Tibial nerve (tissue), 4 donors: ENCODE measurements around the gene TAF9. TPM values are rescaled to one million over a fixed set of nuclear protein-coding genes. Genes with fewer than 3 reads are reported as not detected.

ENCODE experiments used
- DNase-seq, 2 donors: peaks; one replicate each; pipeline ENCODE4 v3.0.0-alpha.2; 2019; ENCODE audit warnings: low spot score in 2 of 2
- H3K27ac ChIP-seq, 4 donors: fragments of 200-600 bp; sonication (generic) in 3 of 4; one replicate each; pipeline ENCODE4 v1.5.1; 2017 to 2019; ENCODE audit warnings: mild to moderate bottlenecking in 1 of 4
- H3K27me3 ChIP-seq, 2 donors: fragments of 200-600 bp; sonication (generic) in 1 of 2; one replicate each; pipeline versions ENCODE4 v1.5.1 to v1.6.0; 2017 to 2019
- H3K36me3 ChIP-seq, 3 donors: fragments of 200-600 bp; sonication (generic); one replicate each; pipeline ENCODE4 v1.5.1; 2018 to 2019
- H3K4me1 ChIP-seq, 4 donors: fragments of 200-600 bp; sonication (generic) in 3 of 4; one replicate each; pipeline ENCODE4 v1.5.1; 2017 to 2019
- H3K4me3 ChIP-seq, 4 donors: fragments of 200-600 bp; sonication (generic) in 3 of 4; one replicate each; pipeline ENCODE4 v1.5.1; 2017 to 2019; ENCODE audit warnings: mild to moderate bottlenecking in 1 of 4, moderate library complexity in 1 of 4
- H3K9me3 ChIP-seq, 4 donors: fragments of 200-600 bp; sonication (generic) in 3 of 4; one replicate each; pipeline ENCODE4 v1.5.1; 2017 to 2019
- EP300 ChIP-seq, 2 donors: sonication (generic); formaldehyde crosslinking; IDR thresholded peaks; one replicate each; pipeline ENCODE4 v1.6.1; 2017; ENCODE audit warnings: antibody characterized with exemption in 2 of 2, mild to moderate bottlenecking in 1 of 2
- POLR2A ChIP-seq, 2 donors: fragments of 450-650 bp; IDR thresholded peaks; one replicate each; pipeline ENCODE4 v1.6.1; 2017; ENCODE audit warnings: antibody characterized with exemption in 2 of 2, mild to moderate bottlenecking in 2 of 2, moderate library complexity in 2 of 2
- WGBS, 2 donors: methylation state at CpG; one replicate each; pipeline ENCODE4 v1.1.5; 2018; 5-methylcytosine and 5-hydroxymethylcytosine counted together
- total RNA-seq, 4 donors: library from RNA; depleted of rRNA; stranded (reverse); fragments of >200 nt; gene quantifications; one replicate each; pipeline ENCODE4 v1.1.0, GENCODE V29; 2016
- TF ChIP-seq, protein P1 (sequence below), 5 experiments: fragments of 200-600 bp in 3 of 5; fragments of 450-650 bp in 2 of 5; sonication (generic) in 3 of 5; IDR thresholded peaks; one replicate each; pipeline ENCODE4 v1.5.1; 2016 to 2019; ENCODE audit warnings: antibody characterized with exemption in 5 of 5, mild to moderate bottlenecking in 3 of 5, moderate library complexity in 2 of 5

Gene TAF9
- total RNA-seq, 4 donors from 2014 or later, result 17.7 to 40.9 (median 29.8) TPM

- H3K36me3 ChIP-seq, result no peaks in the 10 kb centered on the region
- no peak overlapping the region for H3K4me3 ChIP-seq
- peaks cover 0 to 25% (median 0%) of the 10 kb centered on the region in 4 donors for H3K4me1 ChIP-seq
- no peak for DNase-seq
- no peak overlapping the region for H3K27ac ChIP-seq
- no peaks in the 10 kb centered on the region for H3K9me3 ChIP-seq
- WGBS, 2 donors, result 88 to 89% methylated on average over 9 of the region's 9 CpGs
- H3K27me3 ChIP-seq, result no peaks in the 10 kb centered on the region
- TF ChIP-seq, protein P1, sequence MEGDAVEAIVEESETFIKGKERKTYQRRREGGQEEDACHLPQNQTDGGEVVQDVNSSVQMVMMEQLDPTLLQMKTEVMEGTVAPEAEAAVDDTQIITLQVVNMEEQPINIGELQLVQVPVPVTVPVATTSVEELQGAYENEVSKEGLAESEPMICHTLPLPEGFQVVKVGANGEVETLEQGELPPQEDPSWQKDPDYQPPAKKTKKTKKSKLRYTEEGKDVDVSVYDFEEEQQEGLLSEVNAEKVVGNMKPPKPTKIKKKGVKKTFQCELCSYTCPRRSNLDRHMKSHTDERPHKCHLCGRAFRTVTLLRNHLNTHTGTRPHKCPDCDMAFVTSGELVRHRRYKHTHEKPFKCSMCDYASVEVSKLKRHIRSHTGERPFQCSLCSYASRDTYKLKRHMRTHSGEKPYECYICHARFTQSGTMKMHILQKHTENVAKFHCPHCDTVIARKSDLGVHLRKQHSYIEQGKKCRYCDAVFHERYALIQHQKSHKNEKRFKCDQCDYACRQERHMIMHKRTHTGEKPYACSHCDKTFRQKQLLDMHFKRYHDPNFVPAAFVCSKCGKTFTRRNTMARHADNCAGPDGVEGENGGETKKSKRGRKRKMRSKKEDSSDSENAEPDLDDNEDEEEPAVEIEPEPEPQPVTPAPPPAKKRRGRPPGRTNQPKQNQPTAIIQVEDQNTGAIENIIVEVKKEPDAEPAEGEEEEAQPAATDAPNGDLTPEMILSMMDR (IDR thresholded peaks at IDR 0.05), result no peak
- TF ChIP-seq EP300 (IDR thresholded peaks at IDR 0.05) (no peak), POLR2A (IDR thresholded peaks at IDR 0.05) (no peak)
Measured at GRCh38 chr5:69329905-69330489, 39.3 kb downstream of the TAF9 start.

DNA sequence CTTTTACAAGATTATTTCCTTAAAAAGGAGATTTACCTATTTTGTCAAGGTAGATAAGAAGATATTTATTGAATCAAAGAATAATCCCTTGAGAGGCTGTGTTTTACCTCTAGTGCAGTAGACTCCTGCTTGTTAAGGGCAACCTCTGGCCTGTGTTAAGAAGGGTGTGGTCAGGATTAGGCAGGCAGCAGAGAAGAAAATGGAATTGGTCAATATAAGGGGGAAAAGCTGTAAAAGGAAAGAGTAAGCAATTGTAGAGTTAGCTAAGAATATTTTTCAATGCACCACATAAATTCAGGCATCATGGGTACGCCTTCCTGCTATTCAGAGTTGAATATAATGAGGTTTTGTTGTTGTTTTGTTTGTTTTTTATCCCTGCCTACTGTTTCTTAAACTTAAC, 43.0 kb downstream of the TAF9 start:
- Histone ChIP-seq H3K4me3 (no peak overlapping the region), H3K36me3 (no peaks in the 10 kb centered on the region), H3K27me3 (no peaks in the 10 kb centered on the region), H3K4me1 (no peaks in the 10 kb centered on the region), H3K9me3 (no peaks in the 10 kb centered on the region), H3K27ac (no peak overlapping the region)
- WGBS, 2 donors, result 75 to 86% methylated on average over 1 of the region's 1 CpG
- no peak for TF ChIP-seq POLR2A (IDR thresholded peaks at IDR 0.05)
- no peak for TF ChIP-seq EP300 (IDR thresholded peaks at IDR 0.05)
- TF ChIP-seq, protein P1 (IDR thresholded peaks at IDR 0.05), result no peak
- DNase-seq, result no peak

- TF ChIP-seq, protein P1 (IDR thresholded peaks at IDR 0.05), result no peak
- TF ChIP-seq POLR2A (IDR thresholded peaks at IDR 0.05), result no peak
- TF ChIP-seq EP300 (IDR thresholded peaks at IDR 0.05), result no peak
Measured at GRCh38 chr5:69317391-69317790, 51.9 kb downstream of the TAF9 start.

DNA sequence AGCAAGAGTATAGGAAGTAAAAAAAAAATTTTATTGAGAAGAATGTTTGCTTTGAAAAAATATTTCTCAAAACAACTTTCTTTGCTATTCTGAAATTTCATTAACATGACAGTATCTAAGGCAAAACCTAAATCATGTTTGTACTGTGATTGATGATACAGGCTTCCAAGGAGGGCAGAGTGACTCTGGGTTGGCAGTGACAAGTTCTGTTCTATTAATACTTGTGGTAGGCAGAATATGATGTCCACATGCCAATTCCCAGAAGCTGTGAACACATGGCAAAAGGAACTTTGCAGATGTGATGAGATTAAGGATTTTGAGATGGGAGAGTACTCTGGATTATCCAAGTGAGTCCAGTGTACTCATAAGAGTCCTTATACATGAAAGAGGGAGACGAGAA, 53.3 kb downstream of the TAF9 start:
- no peak overlapping the region for H3K4me3 ChIP-seq
- TF ChIP-seq POLR2A (IDR thresholded peaks at IDR 0.05), result no peak
- TF ChIP-seq, protein P1 (IDR thresholded peaks at IDR 0.05), result no peak
- no peak for TF ChIP-seq EP300 (IDR thresholded peaks at IDR 0.05)
- no peaks in the 10 kb centered on the region for H3K9me3 ChIP-seq
- peaks cover 0 to 25% (median under 1%) of the 10 kb centered on the region in 3 donors for H3K36me3 ChIP-seq
- H3K4me1 ChIP-seq, result no peaks in the 10 kb centered on the region
- no peak overlapping the region for H3K27ac ChIP-seq
- 82 to 97% methylated on average over 1 of the region's 1 CpG for WGBS, 2 donors
- no peaks in the 10 kb centered on the region for H3K27me3 ChIP-seq
- DNase-seq, result no peak

More at GRCh38 chr5:69317391-69317790, 51.9 kb downstream of the TAF9 start:
- Histone ChIP-seq H3K36me3 (peaks cover 0 to 23% (median 0%) of the 10 kb centered on the region in 3 donors), H3K4me3 (no peak overlapping the region), H3K9me3 (no peaks in the 10 kb centered on the region), H3K27ac (no peak overlapping the region), H3K4me1 (no peaks in the 10 kb centered on the region), H3K27me3 (no peaks in the 10 kb centered on the region)
- DNase-seq, result no peak
- 83 to 88% methylated on average over 4 of the region's 4 CpGs for WGBS, 2 donors

Other genes starting within 250 kb of the TAF9 start
- gene CCNB1, start 202.4 kb downstream of the TAF9 start, total RNA-seq, result 10 to 100 TPM in 1 of 4 donors, 1 to 10 TPM in 3; 4.4 to 26.7 (median 6.5) TPM
- gene CENPH, start 179.9 kb downstream of the TAF9 start, total RNA-seq, result 1 to 10 TPM; 1.3 to 6.3 (median 4.1) TPM
- gene CDK7, start 134.6 kb downstream of the TAF9 start, total RNA-seq, result 10 to 100 TPM in 2 of 4 donors, 1 to 10 TPM in 2; 5.2 to 13.8 (median 11.2) TPM
- 10 to 100 TPM in 2 of 4 donors, 1 to 10 TPM in 2; 5.7 to 10.3 (median 8.3) TPM for gene CCDC125, start 36.7 kb downstream of the TAF9 start, total RNA-seq
- gene AK6, start within 50 bp of the TAF9 start, total RNA-seq, result 10 to 100 TPM in 2 of 4 donors, 1 to 10 TPM in 2; 8.4 to 40.8 (median 15.3) TPM
- gene RAD17, start 298 bp upstream of the TAF9 start, total RNA-seq, result 10 to 100 TPM; 11.4 to 27.8 (median 19.0) TPM
- 1 to 10 TPM in 2 of 4 donors, under 1 TPM in 2; 0.59 to 1.3 (median 1.0) TPM for gene MARVELD2, start 45.6 kb upstream of the TAF9 start, total RNA-seq
- 10 to 100 TPM in 2 of 4 donors, 1 to 10 TPM in 2; 8.1 to 13.8 (median 9.2) TPM for gene OCLN, start 123.3 kb upstream of the TAF9 start, total RNA-seq
- gene GTF2H2C, start 190.7 kb upstream of the TAF9 start, total RNA-seq, result 10 to 100 TPM; 10.8 to 20.3 (median 19.2) TPM